AG09309 (cell line): ENCODE results near the gene DHTKD1.
"Not testable (repeated sequence)": the region's sequence is repeated elsewhere in the genome, so short reads cannot be mapped to it uniquely, and the experiment has no call there.

Source experiments
- DNase-seq: peaks from one replicate; pipeline ENCODE4 v3.0.0-alpha.2; 2010; ENCODE audit warnings: low read depth
- H3K4me3 ChIP-seq: 2 replicates; pipeline ENCODE4 v1.5.1; 2011; ENCODE audit warnings: mild to moderate bottlenecking, low read depth, low read length, moderate library complexity; ENCODE audit not compliant: control insufficient read depth
- TF ChIP-seq, protein P1 (sequence below): IDR thresholded peaks from 2 replicates; pipeline ENCODE4 v1.5.1; 2011; ENCODE audit warnings: mild to moderate bottlenecking, low read depth, low read length, inconsistent platforms; ENCODE audit not compliant: insufficient read depth, control insufficient read depth; ENCODE audit errors: missing control alignments

The DHTKD1 gene

GRCh38 chr10:12158111-12158510 lies 89.4 kb downstream of the DHTKD1 start:
- no peak overlapping the region for H3K4me3 ChIP-seq
- no peak for DNase-seq
- TF ChIP-seq, protein P1, sequence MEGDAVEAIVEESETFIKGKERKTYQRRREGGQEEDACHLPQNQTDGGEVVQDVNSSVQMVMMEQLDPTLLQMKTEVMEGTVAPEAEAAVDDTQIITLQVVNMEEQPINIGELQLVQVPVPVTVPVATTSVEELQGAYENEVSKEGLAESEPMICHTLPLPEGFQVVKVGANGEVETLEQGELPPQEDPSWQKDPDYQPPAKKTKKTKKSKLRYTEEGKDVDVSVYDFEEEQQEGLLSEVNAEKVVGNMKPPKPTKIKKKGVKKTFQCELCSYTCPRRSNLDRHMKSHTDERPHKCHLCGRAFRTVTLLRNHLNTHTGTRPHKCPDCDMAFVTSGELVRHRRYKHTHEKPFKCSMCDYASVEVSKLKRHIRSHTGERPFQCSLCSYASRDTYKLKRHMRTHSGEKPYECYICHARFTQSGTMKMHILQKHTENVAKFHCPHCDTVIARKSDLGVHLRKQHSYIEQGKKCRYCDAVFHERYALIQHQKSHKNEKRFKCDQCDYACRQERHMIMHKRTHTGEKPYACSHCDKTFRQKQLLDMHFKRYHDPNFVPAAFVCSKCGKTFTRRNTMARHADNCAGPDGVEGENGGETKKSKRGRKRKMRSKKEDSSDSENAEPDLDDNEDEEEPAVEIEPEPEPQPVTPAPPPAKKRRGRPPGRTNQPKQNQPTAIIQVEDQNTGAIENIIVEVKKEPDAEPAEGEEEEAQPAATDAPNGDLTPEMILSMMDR: no peak

DNA sequence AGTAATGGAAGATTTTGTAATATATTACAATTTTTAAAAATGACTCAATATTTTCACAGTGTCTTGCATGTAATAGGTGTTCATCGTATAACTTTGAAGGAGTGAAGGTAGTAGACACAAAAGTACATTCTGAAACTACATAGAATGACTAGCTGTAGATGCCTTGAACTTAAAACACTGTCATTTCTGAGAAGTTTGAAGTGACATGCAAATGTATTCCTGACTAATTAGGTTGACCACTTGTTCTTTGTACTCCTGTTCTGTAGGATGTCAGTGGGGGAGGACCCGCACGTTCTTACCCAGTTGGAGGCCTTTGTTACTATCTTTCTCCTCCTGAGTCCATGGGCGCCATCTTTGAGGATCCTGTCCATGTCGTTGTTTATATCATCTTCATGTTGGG lies 91.9 kb downstream of the DHTKD1 start:
- H3K4me3 ChIP-seq: no peak overlapping the region
- no peak for DNase-seq
- TF ChIP-seq, protein P1: no peak

- no peak for DNase-seq
- TF ChIP-seq, protein P1: no peak
- no peak overlapping the region for H3K4me3 ChIP-seq
Observed at GRCh38 chr10:12162927-12163326, 94.2 kb downstream of the DHTKD1 start.

GRCh38 chr10:12164085-12164484 lies 95.3 kb downstream of the DHTKD1 start:
- H3K4me3 ChIP-seq: no peak overlapping the region
- no peak for DNase-seq
- TF ChIP-seq, protein P1: no peak

- TF ChIP-seq, protein P1: no peak
- no peak for DNase-seq
- H3K4me3 ChIP-seq: no peak overlapping the region
Observed at GRCh38 chr10:12165036-12165435, 96.3 kb downstream of the DHTKD1 start.

DNA sequence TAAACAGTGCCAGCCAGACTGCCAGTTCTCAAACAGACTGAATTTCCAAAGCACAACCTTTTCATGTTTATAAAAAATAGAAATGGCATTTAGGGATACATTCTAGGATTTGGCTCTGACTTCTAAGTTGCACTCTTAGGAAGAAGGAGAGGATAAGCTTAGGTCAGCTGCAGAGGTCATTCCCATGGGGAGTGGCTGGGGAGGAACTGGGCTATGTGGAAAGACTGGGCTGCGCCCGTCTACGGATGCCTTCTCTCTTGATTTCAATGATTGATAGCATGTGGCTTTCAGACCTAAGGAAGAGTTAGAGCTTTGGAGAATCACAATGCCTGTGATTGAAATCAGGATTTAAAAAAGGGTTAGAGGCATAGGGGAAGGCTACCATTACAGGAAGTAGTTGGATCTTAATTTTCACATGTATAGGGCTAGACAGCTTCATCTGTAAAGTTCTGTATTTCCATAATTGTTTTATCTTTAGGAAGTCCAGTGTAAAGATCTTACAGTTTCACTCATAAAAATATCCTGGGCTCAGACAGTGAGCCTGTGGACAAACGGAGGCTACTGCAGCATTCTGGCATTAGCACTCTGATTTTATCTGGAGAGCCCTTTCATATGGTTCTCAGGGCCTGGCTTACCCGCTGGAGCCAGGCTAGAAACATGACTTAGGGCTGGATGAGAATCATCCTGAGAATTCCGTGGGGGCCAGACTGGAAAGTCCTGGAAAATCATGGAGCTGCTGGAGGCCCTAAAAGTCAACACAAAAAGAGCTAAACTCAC lies 97.4 kb downstream of the DHTKD1 start:
- TF ChIP-seq, protein P1: no peak
- DNase-seq: no peak
- H3K4me3 ChIP-seq: no peak overlapping the region

DNA sequence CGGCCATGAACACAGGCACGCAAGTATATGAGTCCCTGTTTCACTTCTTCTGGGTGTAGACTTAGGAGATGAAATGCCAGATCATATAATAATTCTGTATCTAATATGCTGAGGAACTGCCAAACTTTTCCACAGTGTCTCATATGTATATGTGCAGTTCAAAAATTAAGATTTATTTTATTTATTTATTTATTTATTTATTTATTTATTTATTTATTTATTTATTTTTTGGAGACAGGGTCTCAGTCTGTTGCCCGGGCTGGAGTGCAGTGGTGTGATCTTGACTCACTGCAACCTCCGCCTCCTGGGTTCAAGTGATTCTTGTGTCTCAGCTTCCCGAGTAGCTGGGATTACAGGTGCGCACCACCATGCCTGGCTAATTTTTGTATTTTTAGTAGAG lies 102.8 kb downstream of the DHTKD1 start:
- DNase-seq, H3K4me3 ChIP-seq: not testable (repeated sequence)
